ENCODE measurements around the gene KIAA0825.

Gene KIAA0825, protein sequence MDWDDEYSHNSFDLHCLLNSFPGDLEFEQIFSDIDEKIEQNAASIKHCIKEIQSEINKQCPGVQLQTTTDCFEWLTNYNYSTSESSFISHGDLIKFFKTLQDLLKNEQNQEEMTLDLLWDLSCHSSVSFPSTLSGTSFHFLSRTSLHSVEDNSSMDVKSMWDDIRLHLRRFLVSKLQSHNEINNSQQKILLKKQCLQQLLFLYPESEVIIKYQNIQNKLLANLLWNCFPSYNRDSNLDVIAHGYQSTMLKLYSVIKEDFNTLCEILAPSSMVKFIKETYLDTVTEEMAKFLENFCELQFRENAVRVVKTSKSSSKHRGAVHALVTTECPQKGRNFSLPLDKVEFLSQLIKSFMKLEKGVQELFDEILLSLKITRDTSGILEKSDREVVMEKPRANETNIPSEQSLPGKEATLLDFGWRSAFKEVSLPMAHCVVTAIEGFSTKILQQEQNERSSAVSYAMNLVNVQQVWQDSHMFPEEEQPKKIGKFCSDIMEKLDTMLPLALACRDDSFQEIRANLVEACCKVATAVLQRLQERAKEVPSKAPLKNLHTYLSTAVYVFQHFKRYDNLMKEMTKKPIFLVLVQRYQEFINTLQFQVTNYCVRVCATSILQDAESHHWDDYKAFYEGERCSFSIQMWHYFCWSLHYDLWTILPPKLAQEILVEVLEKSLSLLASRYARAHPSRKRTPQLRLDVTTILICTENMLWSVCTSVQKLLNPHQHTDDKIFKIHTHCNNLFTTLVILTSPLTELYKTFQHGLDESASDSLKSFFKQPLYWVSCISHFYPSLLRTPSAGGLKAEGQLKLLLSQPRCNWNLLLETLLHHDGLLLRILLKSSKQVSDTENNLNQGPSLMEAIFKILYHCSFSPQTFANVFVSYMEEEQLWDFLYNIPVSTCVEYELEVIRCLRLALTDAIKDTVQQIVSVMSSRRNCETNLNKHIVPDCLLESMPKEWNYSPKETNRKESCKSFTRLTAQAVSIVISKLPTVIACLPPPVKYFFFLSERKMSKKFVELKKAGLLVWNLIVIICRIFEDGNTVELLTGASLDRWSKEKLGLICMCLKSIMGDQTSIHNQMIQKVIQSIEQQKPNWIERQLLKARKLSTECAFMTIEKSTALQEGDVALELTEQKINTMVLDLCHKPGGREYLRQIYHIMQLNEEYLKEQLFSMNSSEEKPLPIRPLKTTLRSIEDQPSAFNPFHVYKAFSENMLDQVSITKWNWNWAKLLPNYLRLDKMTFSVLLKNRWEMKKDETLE (N-terminal part only)

DNA sequence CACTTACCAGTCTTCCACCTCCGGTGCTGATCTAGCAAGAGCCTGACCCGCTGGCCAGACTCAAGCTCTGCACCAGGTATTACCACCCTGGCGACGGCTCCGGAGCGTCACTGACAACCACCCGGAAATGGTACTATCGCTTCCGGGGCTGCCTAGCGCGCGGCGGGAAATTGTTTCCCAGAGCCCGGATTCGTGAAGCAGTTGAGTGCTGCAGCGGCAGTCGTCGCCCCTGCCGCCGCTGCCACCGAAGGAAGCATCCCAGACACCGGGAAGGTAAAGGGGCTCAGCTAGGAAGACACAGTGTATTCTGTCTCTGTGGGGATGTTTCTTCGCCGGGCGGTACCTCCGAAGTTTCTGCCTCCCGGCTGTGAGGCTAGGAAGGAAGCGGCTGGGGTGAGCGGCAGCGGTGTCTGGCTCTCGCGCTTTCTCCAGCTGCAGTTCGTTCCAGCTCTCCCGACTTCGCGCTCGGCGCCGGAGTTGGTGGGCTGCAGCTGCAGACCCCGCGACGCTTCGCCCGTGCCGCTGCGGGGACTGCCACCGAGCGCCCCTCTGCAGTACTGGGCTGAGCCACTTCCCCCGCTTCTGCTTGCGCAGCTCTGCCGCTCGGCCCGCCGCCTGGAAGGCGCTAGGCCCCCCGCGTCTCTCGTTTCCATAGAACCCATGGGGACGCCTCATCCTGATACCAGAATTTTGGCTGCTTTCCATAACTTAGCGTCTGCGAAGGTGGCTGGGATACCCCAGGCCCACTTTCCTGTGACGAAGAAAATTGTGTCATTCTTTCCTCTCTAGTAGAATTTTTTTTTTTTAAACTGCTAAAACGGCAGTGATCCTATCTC, at the start of gene KIAA0825, which contains the start of gene SLF1:
Gene KIAA0825 (minus strand): TSS at position 112 of the 836 bp plus-strand sequence. CDS start 81,478 bp downstream, outside the sequence.
Gene SLF1 (plus strand): TSS at position 177 of the 836 bp plus-strand sequence. CDS start 10,142 bp downstream, outside the sequence.
- peak; percentile 88 for DNase-seq (ENCODE audit: low read depth)

DNA sequence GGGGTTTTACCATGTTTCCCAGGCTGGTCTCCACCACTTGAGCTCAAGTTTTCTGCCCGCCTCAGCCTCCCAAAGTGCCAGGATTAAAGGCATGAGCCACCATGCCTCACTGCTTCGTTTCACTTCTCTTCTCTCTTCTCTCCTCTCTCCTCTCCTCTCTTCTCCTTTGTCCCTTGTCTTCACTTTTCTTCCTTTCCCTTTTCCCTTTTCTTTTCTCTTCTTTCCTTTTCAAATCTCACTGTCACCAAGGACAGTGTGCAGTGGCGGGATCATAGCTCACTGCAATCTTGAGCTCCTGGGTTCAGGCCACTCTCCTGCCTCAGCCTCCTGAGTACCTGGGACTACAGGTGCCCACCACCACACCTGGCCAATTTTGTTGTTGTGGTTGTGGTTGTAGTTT, 49.5 kb upstream of the KIAA0825 start:
- no peak for DNase-seq (ENCODE audit: low read depth)

DNA sequence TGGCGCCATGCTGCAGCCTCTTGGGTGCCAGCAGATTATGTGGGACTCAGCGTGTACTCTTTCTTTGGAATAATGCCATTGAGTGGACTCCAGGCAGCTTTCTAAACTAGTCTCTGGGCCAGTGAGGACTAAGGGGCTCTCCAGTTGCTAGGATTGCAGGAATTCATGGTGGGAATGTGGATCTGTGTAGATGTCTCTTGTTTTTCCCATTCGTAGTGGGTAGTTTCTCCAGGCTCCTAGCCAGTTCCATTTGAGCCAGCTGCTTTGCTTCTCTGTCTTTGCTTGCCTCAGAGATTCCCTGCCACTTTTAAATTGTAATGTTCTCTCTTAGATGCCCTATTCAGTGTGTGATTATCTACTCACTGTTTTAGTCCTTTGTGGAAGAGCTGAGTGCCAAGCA, 42.7 kb upstream of the KIAA0825 start:
- no peak for DNase-seq (ENCODE audit: low read depth)

DNA sequence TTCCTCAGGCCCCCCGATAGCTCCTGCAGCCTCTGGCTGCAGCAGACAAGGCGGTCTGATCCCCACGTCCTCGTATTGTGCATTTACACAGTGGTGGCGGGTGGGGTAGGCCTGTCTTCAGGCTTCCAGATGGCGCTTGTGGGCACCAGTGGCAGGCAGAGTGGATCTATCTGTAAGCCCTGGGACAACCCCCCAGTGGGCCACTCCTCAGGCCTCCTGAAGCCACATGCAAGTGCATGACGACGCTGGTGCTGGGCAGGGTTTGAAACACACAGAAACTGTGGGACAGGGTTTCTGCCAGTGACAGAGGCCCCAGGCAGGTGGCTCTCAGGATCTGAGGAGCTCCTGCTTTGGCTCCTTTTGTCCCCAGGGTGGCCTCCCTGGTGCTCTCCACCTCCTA, 42.1 kb upstream of the KIAA0825 start:
- DNase-seq (ENCODE audit: low read depth): no peak

DNA sequence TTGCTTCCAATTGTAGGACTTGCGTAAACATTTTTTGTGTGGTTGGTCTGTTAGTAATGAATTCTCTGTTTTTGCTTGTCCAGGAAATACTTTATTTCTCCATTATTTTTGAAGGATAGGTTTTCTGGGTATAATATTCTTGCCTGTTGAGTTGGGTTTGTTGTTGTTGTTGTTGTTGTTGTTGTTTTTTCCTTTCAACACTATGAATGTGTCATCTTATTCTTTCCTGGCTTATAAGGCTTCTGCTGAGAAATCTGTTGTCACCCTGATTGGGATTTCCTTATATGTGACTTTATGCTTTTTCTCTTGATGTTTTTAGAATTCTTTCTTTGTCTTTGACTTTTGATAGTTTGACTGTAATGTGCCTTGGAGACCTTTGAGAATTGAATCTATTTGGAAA, 39.9 kb upstream of the KIAA0825 start:
- DNase-seq (ENCODE audit: low read depth): no peak

DNA sequence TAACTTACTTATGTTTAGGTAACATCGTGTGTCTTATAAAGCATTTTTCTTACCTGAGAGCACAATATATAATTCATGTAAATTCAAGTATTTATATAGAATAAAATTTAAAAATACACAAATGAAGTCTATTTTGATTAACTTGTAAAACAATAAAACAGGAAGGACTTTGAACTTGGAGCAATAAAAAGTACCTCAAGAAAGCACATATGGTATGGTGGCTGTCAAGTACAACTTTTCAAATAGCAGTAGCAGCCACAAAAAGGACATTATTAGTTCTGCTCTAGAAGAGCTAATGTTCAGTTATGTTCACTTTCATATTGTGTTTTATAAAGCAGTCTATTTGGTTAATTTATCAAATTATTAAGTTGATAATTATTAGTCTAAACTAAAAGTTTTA, 31.5 kb upstream of the KIAA0825 start:
- DNase-seq (ENCODE audit: low read depth): no peak

DNA sequence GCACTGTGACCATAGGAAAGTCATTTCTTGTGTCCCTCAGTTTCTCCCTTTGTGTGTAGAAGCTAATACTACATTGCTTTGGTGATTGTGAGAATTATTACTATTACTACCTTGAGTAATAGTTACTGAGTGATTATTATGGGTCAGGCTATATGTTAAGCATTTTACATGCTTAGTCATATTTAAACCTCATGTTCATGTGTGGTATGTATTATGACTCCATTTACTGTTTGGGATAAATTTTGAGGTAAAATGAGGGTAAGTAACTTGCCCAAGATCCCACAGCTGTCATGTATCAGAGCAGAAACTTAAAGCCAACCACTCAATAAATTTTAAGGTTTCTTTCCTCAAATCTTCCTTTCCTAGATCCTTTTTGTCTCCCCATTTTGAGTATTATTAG, 28.4 kb upstream of the KIAA0825 start:
- DNase-seq (ENCODE audit: low read depth): no peak

DNA sequence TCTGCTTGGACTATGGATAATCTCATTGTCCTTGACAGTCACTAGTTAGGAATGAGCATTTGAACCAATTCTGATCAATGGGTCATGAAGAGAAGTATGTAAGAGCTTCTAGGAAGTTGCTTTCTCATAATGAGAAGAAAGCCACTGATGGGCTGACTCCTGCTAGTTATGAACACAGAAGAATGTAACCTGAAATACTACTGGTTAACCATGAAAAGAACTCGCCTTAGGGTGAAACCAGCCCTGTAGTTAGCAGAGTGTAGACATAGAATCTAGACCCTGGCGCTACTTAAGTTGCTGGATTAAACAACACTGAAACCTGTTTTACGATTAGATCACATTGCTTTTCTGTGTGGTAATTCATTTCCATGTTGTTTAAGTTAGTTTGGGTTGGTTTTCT, 26.6 kb upstream of the KIAA0825 start:
- DNase-seq (ENCODE audit: low read depth): no peak

DNA sequence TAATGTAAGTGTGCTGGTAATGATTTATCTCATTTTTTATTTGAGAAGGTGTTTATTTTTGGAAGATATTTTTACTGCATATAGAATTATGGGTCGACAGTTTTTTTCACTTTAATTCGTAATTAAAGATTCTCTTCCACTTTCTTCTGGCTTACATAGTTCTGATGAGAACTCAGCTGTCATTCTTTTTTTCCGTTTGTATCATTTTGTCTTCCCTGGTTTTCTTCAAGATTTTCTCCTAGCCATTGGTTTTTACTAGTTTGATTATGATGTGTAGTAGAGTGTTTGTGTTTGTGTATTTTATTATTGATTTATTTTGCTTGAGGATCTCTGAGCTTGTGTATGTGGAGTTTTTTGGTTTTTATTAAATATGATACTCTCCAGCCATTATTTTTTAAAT, 21.8 kb upstream of the KIAA0825 start:
- no peak for DNase-seq (ENCODE audit: low read depth)

DNA sequence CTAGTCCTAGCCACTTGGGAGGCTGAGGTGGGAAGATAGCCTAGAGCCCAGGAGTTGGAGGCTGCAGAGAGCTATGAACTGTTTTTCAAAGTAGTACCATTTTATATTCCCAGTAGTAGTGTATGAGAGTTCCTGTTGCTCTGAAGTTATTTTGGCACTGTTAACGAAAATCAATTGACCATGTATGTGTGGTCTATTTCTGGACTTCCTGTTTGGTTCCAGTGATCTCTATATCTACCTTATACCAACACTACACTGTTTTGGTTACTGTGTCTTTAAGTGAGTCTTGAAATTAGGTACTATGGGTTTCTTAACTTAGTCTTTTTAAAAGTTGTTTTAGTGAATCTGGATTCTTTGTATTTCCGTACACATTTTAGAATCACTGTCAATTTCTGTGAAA, 13.6 kb upstream of the KIAA0825 start:
- DNase-seq (ENCODE audit: low read depth): no peak

DNA sequence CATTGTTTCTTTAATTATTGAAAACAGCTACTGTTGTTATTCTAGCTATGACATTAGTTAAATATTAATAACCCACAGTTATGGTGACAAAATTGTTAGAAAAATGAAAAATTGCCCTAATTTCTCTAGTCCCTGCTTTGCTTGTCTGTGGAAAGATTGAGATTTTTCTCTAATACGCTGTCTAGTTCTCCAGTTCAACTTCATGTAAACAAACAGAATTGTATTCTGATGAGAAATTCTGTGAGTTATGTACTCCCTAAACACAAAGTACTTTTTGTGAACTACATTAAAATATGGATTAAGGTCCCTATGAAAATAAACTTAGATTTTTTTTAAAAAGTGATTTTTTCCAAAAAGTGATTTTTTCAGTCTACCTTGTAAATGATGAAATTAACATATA, 8.8 kb upstream of the KIAA0825 start:
- no peak for DNase-seq (ENCODE audit: low read depth)

DNA sequence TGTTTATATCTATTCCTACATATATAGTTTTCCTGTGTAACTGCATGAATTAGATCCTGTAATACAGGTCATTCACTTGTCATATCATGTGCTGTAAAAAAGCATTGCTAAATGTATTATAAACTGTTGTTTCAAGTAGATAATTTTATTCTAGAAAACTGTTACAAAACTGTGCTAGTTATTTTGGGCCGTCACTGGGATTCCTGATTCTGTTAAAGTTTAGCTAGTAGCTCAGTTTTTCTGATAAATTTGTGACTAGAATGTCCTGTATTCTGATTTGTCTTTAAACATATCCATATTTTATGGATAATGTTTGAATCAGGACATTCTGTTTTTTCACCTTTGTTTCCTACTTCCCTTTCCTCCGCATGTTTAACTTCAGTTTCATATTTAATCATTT, 5.5 kb upstream of the KIAA0825 start:
- DNase-seq (ENCODE audit: low read depth): no peak

DNA sequence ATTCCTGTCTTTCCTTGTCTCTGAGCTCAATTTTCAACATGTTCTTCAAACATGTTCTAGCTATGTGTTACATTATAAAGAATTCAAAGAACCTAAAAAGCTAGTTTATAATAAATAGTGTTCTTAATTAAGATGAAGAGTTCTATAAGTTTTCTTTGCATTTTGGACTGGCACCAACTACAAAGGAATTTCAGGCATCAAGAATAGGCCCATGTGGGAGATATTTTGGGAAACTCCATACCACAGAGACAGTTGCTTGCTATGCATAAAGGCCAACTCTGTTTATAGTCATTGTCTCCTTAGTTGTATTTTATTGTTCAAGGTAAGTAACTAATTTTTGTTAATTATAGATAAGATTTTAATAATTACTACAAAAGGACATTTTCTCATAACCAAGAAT, 4.6 kb upstream of the KIAA0825 start:
- DNase-seq (ENCODE audit: low read depth): peak; percentile 33

DNA sequence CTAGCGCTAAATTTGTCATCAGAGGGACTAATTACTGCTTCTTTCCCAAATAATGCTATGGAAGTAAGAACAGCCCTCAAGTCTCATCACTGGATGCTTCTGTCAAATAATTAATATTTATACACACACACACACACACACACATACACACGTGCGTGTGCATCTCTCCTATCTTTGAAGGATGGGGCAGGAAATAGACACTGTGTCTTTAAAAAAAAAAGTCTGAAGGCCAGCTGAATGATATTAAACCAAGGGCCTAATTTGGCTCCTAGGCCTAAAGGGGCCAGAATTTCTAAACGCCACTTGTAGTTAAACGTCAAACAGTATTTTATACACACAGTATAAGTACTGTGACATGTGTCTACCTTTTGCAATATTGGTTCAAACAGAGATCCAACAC, 3.4 kb upstream of the KIAA0825 start:
- DNase-seq (ENCODE audit: low read depth): no peak

DNA sequence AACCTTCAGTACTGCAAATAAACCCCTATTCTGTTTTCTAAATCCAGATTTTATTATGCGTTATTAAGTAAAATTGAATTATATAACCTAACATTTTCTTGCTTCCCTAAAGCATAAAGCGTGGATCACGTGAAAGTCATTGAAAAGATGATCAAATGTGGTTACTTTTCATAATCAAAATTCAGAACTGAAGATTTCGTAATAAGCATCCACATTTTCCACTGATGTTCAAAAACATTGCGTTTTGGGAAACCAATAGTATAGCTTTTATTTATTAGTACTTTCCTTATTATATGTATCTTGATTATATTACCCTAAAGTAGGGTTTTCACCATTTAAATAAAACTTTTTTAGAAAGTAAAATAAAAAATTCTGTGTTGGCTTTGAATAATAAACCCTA, 1.9 kb upstream of the KIAA0825 start:
- no peak for DNase-seq (ENCODE audit: low read depth)

DNA sequence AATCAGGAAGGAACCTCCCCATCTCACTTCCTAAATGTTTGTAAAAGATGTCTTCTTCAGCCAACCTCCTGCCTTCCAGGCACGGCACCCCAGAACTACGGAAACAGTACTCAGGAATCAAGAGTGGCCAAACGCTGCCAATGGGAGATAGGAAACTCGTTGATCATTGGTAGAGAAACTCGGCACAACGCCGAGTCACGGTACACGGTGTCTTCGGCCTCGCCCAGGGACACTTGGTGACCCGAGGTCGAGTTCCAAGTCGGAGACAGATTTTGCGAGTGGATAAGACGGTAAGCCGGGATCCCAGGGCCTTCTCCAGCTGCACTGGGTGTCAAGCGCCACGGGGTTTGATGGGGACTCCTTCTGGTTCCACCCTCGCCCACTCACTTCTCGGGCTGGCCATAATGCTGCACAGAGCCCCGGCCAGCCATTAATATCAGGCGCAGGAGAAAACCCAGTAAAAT, 343 bp downstream of the KIAA0825 start:
- peak; percentile 78 for DNase-seq (ENCODE audit: low read depth)

DNA sequence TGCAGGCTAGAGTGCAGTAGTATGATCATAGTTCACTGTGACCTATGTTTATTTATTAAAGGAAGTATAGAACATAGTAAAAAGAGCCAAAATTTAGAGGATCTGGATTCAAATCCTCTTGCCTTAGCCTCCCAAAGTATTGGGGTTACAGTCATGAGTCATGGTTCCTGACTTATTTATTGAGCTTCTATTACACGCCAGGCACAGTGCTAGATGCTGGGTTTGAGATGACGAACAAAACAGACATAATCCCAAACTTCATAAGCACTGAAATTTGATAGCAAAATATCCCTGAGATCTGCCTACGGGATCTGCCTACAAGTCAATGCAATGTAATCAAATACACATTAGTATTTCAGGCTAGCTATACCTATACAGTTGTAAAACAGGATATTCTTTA, 2.5 kb downstream of the KIAA0825 start:
- no peak for DNase-seq (ENCODE audit: low read depth)

DNA sequence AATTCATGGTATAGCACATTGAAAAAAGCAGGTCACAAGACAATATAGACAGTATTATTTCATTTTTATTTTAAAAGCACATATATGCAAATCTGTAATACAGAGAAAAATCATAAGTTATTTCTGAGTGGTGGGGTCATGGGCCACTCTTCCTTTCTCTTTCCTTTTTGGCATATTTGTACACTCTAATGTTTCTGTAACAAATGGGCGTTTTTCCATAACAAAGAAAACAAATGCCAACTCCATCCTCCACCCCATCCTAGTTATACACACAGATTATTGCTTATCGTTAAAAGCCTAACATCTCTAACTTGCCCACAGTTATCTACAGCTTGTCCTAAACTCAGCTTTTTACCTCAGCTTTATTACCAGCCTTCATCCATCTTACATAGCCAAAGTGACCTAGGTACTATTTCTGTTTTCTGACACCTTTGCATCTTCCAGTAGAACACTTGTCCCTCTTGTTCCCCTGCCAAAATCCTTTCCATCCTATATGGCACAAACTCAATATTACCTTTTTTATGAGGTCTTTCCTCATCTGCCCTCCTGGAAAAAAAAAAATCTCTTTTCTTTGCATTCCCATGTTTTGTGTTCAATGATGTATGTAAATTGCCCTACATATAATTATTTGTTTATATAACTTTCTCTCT, 4.1 kb downstream of the KIAA0825 start:
- DNase-seq (ENCODE audit: low read depth): no peak

DNA sequence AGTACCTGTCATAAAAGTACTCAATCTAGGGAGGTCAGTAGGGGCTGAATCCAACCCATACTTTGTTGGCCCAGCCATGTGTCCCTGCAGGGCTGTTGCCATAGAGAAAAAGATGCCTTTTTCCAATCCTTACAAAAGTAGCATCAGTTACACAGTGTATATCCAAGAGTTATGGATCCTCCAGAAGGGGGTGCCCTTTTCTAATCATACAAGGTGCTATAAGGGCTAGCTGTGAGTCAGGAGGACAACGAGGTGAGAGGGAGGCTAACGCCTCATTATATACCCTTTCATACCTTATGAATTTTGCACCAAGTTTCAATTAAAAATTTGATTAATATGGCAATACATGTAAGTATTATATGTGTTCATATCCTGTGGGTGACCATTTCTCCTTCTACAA, 4.8 kb downstream of the KIAA0825 start:
- DNase-seq (ENCODE audit: low read depth): peak; percentile 31

DNA sequence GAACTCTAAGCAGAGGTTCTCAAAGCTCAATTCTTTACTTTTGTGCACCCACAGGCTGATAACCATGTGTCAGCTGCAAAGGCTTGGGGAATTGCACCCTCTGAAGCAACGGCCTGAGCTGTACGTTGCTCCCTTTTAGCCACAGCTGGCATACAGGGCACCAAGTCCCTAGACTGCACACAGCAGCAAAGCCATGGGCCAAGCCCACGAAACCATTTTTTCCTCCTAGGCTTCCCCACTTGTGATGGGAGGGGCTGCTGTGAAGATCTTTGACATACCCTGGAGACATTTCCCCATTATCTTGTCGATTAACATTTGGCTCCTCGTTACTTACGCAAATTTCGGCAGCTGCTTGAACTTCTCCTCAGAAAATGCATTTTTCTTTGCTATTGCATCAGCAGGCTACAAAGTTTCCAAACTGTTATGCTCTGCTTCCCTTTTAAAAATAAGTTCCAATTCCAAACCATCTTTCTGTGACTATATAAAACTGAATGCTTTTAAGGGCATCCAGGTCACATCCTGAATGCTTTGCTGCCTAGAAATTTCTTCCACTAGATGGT, 23.0 kb downstream of the KIAA0825 start:
- DNase-seq (ENCODE audit: low read depth): no peak

All from EH (cell line).